SK-MEL-5 (cell line): ENCODE results near the gene SCGN. TPM values are rescaled to one million over a fixed set of nuclear protein-coding genes. Genes with fewer than 3 reads are reported as not detected.

Experiments
- DNase-seq: peaks from one replicate; pipeline ENCODE4 v3.0.0-alpha.2; 2016; ENCODE audit warnings: low read depth, low spot score
- in situ Hi-C: cut with HindIII; loops from 2 replicates; pipeline ENCODE4 v1.10.0; 2016; ENCODE audit warnings: low sequenced_read_pairs, high pct_unique_total_duplicates, low pct_unique_long_range_greater_than_20kb
- total RNA-seq: library from RNA; depleted of rRNA; stranded (reverse); fragments of >200 nt; shearing (Covaris generic); gene quantifications from 2 replicates; pipeline ENCODE4 v1.2.3, GENCODE V29; 2014

The SCGN gene
- total RNA-seq, 1 experiment from 2014 or later: 0.26 TPM

DNA sequence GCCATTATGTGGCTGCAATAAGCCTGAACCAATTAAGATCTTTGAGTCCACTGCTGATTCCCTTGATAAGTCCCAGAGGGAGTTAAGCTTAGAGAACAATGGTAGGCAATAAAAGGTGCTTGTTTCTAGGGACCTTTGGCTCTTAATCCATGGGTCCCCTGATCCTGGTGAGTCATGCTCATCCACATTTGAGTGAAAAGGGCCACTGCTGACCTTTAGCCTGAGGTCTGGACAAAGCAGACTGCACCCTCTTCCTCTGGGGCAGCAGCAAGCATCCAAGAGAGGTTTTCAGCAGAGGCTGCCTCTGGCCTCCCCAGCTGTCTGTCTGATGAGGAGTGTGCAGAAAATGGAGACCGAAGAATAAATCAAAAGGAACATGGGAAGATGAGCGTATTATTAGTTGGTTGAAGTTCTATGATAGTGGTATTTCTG, 16.1 kb upstream of the SCGN start:
- in situ Hi-C loops: no loop called here
- peak; percentile 94 for DNase-seq

DNA sequence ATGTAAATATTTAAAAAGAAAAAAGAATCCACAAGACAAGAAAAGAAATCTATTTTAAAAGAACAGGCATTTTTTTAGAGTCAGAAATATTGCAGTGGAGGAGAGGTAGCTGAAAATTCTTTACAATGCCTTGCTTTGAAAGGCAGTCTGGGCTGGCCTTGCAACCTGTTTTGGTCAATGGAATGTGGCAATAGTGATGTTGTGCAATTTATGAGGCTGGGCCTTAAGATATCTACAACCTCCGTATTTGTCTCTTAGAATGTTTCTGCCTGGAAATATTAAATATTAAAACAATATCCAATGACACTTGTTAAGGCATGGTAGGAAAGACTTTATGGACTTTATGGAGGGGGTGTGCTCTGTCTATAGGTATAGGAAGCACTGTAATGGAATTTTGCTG, 14.8 kb upstream of the SCGN start:
- DNase-seq: no peak
- in situ Hi-C loops: no loop called here

DNA sequence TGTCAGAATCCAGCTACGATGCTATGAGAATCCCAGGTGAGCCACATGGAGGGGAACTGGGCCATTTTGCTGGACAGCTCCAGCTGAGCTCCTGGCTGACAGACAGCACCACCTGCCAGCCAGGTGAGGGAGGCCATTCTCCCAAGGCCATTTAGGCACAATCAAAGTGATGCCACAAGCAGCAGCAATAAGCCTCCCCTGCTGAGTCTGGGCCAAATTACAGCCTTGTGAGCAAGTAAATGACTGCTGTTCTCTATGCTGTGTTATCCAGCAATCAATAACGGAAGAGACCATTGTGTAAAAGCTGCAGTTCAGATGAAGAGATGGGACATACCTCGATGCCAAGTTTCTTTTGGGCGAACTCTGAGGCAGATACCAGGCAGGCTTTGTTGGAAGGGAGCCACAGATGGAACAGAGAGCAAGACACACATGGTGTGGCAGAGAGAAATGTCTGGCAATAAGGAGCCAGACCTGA, 14.0 kb upstream of the SCGN start:
- in situ Hi-C loops: no loop called here
- DNase-seq: no peak

DNA sequence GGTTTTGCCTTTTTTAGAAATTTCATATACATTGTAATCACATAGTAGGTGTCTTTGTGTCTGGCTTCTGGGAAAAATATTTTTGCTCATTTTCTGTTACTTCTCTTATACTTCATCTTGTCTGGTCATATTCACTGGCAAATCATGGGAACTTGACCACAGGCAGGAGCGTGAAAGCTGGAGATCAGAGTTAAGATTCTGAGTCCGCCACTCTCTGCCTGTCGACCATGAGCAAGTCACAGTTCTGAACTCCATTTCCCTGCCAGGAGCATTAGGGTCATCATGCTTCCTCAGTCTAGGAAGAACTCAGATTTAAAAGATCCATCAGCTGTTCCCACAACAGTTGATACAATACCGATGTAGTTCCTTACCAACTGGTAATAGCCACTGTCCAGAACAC, 12.4 kb upstream of the SCGN start:
- no peak for DNase-seq
- in situ Hi-C loops: no loop called here

DNA sequence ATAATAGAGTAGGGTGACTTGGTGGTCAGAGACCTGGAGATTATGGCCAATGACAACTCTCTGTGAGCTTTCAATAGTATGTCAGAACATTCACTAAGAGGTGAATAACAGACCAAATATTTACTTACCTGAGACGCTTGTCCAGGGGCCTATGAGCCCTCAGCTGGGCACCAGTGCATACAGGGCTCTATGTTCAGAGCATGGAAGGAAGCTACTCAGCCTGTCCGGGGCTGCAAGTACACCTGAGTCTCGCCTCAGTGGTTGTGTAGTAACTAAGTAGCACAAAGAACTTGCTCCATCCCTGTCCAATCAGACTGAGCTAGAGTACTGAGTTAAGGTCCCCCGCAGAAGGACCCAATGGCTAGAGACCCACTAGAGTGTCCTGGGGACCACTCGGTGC, 11.6 kb upstream of the SCGN start:
- no peak for DNase-seq
- in situ Hi-C loops: no loop called here

DNA sequence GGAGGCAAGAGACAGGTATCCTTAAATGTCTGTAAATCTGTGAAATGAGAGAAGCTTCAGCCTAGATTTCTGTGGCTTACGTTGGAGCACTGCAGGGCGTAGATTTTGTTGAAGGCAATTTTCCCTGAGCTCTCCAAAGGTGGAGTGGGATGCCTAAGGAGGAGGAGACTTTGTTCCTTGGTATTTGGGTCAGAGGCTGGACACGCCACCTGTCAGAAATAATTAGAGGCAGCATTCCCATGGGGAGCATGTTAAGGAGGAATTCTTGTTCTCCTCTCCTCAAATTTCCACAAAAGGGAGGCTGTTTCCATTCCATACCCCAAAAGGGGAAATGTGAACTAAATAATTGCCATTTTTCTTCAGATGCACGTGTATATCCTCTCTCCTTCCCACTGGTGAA, 11.1 kb upstream of the SCGN start:
- in situ Hi-C loops: no loop called here
- no peak for DNase-seq

DNA sequence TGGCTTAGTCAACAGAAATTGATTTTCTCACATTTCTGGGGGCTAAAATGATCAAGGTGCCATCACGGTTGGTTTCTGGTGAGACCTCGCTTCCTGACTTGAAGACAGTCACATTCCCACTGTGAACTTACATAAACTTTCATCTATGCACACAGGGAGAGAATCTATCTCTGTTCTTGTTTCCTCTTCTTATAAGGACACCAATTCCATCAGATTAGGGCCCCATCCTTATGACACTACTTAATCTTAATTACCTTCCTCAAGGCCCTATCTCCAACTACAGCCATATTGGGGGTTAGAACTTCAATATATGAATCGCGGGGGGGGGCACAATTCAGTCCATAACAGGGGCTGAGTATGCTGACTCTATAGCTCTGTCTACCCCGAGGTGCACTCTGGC, 10.6 kb upstream of the SCGN start:
- in situ Hi-C loops: no loop called here
- no peak for DNase-seq

DNA sequence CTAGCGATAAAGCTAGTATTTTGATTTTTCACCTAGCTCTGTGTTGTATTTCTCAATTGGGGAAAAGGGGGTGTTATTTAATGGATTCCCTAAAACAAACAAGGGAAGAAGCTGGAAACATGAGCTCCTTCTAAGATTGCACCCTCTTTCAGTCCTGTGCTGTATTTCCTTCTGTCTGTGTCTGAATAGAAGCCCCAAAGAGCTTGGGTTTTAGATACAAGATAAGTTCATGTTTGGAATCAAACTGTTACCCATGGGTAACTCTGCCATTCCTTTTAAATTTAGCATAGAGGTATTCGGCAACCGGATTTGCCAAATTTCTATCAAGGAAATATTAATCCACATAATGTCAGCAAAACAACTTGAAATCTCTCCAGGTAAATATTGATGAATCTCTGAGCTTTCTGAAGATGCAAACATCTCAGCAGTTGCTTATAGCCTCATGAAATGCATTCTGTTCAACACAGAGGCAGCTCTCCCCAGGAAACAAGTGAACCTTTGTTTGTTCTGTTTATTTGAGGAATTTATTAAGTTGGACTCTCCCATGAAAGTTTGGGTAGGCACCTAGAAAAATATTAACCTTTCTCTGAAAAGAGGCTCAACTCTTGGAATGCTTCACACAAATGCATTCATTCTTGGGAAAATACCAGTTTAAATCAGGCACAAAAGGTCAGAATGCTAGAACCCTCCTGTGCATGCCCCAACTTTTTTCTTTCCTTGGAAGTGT, 9.9 kb upstream of the SCGN start:
- DNase-seq: peak; percentile 61
- in situ Hi-C loops: no loop called here

DNA sequence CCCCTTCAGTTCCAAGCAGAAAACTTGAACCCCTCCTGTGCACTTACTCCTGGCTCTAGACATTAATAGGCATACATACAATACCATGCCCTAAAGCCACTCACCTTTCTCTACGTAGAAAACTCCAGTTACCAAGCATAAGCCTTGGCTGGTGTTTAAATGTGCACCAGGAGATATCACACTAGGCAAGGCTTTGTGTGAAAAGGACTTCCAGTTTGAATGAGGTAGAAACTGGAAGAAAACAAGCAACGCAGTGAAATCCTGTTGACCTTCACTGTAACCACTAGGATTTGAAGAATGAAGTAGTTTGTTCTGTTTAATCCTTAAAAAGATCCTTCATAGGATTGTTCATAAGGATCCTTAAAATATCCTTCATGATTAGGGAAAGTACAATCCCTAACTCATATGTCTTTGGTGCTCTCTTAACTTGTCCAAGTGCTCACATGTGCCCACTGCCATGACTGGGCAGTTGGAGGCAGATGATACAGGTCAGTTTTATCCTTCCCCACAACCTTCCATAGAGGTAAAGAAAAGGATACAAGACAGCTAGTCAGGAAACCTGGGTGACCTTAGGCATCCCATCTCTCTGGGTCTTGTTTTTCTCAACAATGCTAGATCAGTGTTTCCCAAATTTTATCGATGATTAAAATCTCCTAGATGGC, 9.2 kb upstream of the SCGN start:
- in situ Hi-C loops: no loop called here
- peak; percentile 42 for DNase-seq

DNA sequence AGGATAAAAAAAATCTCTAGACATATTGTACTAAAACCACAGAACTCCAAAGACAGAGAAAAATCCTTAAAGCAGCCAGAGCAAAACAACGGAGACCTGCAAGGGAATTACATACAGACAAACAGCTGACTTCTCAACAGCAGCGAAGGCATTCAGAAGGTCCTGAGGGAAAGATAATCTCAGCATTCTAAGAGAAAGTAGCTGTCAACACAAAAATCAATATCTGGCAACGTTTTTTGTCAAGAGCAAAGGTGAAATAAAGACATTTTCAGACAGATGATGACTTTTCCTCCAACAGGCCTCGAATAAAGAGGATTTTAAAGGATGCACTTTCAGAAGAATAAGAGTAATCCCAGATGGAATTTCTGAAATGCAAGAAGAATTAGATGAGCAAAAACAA, 6.1 kb upstream of the SCGN start:
- DNase-seq: no peak
- in situ Hi-C loops: no loop called here

DNA sequence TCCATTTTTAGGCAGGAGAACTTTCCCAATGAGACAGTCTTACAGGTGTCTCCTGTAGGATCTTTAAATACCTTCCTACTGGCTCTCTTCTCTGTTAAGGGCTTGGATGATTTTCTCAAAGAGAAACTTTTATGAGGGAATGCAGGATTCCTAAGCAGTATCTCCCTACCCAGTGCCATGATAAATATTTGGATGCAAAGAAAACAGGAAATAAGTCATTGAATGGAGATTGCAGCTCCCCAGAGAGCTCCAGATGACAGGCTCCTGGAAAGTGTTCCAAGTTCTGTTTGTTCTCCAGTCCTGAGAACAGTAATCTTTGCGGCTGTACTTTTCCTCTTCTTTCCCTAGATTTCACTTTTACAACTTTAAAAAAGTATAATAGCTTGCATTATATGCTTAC, 2.4 kb upstream of the SCGN start:
- no peak for DNase-seq
- in situ Hi-C loops: no loop called here

DNA sequence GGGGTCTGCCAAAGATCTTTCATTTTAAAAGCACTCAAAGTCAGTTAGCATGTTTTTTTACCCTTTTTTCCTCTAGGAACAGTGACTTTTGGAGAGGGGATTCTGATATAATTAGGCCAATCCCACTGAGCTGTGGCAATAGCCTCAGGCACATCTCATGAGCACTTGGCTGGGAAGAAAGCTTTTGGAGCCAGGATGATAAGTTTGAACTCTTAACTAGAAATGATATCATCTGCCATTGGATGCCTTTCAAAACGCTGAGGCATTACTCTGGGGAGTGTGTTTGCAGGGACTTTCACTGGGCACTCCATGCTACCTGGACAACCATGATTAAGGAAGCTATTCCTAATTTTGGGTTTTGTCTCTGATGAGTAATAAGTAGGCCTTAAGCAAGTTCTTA, 3.7 kb downstream of the SCGN start:
- in situ Hi-C loops: no loop called here
- no peak for DNase-seq

DNA sequence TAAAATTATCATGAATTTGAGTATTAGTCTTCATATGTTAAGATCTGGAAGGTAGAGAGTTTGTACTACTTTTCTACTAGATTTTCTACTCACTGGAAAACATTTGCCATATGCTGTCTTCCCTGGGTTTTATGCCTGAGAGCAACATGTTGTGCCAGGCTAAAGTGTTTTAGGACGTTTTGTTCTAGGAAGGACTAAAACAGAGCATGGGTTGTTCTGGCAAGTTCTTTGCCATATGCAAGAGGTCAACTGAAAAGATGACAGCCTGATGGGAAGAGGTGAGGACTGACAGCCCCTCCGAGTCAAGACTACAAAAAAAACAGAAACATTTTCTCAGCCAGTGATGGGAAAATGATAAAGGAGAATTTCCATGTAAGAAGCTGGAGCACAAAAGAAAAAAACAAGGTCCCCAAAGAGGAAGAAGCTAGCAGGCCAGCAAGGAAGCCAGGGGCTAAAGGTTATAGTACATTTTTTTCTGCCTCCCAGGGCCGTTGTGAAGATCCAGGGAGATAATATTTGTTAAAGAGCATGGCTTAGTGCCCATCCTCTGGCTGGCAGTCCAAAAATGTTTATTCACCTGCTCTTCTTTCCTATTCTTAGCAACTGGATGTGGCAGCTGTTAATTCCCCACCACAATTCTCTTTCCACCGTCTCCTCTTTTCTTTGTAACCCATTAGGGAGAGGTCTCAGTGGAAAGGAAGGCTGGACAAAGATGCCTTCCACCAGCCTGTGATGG, 7.8 kb downstream of the SCGN start:
- DNase-seq: no peak
- in situ Hi-C loops: no loop called here

DNA sequence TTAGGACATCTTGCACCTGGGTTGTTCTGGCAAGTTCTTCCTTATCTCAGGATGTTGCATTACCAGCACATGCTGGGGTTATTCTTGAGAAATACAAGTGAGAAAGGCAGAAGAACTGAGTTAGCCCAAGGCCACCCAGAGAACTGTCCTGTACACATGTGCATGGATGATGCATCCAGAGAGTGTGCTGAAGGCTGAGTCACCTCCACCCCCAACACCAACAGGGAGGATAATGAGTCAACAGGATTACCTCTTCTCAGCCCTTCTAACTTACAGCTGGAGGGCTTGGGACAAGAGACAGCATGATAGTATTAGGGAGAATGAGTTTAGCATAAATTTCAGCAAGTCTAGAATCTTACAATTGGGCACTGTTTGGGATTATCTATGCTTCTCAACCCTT, 8.5 kb downstream of the SCGN start:
- in situ Hi-C loops: no loop called here
- DNase-seq: peak; percentile 48

DNA sequence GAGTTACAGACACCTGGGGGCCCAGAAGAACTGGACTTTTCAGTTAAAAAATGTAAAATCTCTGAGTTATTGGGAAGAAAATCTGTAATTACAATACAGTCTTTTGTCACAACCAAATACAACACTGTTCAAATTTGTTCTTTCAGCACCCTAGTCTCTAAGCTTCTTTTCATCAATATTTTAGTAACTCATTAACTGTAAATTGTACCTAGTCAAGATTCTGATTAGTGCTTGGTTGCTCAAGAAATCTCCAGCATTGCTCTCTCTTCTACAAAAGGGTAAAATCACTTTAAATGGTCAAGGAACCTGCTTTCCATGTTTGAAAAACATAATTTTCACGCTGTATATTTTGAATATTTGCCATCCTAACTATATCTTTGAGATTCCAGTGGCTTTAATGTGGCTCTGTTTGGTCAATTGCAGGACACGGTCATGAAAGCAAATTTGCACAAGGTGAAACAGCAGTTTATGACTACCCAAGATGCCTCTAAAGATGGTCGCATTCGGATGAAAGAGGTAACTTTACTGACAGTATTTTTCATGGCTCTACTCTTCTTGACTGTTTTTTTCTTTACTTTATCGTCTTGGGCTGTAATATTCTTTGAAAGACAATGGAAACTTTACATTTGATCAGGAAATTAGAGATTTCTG, 9.2 kb downstream of the SCGN start:
- no peak for DNase-seq
- in situ Hi-C loops: no loop called here

DNA sequence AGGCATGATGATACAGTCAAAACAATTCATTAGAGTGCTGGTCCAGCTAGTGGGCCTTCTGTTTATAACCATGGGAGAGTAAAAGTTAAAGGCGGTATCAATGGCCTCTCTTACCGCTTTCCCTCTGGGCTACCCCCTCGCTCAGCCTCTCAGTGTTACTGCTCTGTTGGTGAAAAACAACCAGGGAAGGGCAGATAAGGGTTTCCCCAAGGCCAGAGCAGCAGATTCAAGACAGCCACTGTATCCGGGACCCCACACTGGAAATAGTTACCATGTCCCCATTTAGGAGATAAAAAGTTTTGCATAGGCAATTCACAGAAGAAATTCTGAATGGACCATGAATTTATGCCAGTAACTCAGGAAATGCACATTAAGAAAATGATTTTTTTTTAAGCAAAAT, 13.4 kb downstream of the SCGN start:
- in situ Hi-C loops: no loop called here
- DNase-seq: no peak

DNA sequence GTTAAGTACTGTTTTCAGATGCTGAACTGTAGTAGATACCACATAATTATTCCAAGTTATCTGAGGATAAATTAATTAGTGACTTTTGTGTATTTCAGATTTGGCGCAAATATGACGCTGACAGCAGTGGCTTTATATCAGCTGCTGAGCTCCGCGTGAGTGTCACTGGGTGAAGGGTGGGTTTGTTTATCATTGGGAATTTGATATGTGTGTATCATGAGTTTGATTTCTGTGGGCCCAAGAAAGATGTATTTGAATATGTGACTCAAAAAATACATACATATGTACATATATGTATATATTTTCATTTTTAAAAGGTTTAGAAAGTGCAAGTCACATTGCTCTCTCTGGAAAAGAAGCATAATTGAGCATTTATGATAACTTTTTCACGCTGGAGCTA, 17.4 kb downstream of the SCGN start:
- no peak for DNase-seq
- in situ Hi-C loops: no loop called here

DNA sequence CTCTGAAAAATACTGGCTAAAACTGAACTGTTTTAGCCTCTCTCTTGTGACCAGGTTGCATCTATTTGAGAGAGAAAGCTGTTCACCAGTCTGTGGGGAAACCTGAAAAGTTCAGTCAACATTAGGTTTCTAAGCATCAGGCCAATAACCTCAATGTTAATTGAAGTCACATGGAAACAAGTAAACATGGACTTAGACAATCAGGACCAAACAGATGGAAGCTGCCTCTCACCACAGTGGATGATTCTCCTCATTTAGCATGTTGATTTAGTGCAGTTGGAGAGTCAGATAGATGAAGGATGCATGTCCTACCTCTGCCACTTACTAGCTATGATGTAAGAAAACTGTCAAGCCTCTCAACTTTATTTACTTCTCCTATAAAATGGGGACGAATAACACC, 18.2 kb downstream of the SCGN start:
- no peak for DNase-seq
- in situ Hi-C loops: no loop called here
